ENCODE measurements around the gene HIBCH. TPM values are rescaled to one million over a fixed set of nuclear protein-coding genes. Genes with fewer than 3 reads are reported as not detected.

HIBCH gene
- total RNA-seq, 1 donor from 2014 or later, result 38.8 TPM

- TF ChIP-seq CTCF (IDR thresholded peaks at IDR 0.05) (no peak), EZH2phosphoT487 (IDR thresholded peaks at IDR 0.05) (no peak)
- Mint-ChIP-seq H3K4me1 (no peaks in the 10 kb centered on the region), H3K4me3 (no peak overlapping the region), H3K9me3 (no peaks in the 10 kb centered on the region), H3K27me3 (ENCODE audit: insufficient read depth, low read depth) (peaks cover 4% of the 10 kb centered on the region), H3K27ac (no peak overlapping the region), H3K36me3 (peaks cover 21% of the 10 kb centered on the region)
- H3K9ac ChIP-seq, result no peak overlapping the region
- DNase-seq (ENCODE audit: low spot score), result no peak
- no peaks in the 10 kb centered on the region for H3K79me2 ChIP-seq (ENCODE audit: low read depth)
- H3K27me3 ChIP-seq, result no peaks in the 10 kb centered on the region
- no peak overlapping the region for H2AFZ ChIP-seq (replicated peaks)
- no peaks in the 10 kb centered on the region for H3K36me3 ChIP-seq
- no peak overlapping the region for H3K4me3 ChIP-seq
- no peaks in the 10 kb centered on the region for H3K9me3 ChIP-seq (ENCODE audit: low read depth)
- H3K4me1 ChIP-seq, result no peaks in the 10 kb centered on the region
- no peaks in the 10 kb centered on the region for H3F3A ChIP-seq (ENCODE audit: low read depth)
- no peak overlapping the region for H3K4me2 ChIP-seq
- H3K27ac ChIP-seq, result no peak overlapping the region
- H4K20me1 ChIP-seq (ENCODE audit: low read depth), result no peaks in the 10 kb centered on the region
Observed at GRCh38 chr2:190197143-190197720, 122.4 kb downstream of the HIBCH start.

GRCh38 chr2:190190507-190191162 lies 129.0 kb downstream of the HIBCH start:
- H3K79me2 ChIP-seq (ENCODE audit: low read depth), result no peaks in the 10 kb centered on the region
- H3K27ac ChIP-seq, result no peak overlapping the region
- H2AFZ ChIP-seq (replicated peaks), result no peak overlapping the region
- no peak overlapping the region for H3K4me2 ChIP-seq
- no peak overlapping the region for H3K9ac ChIP-seq
- Mint-ChIP-seq H3K9me3 (no peaks in the 10 kb centered on the region), H3K36me3 (peaks cover 2% of the 10 kb centered on the region), H3K27ac (no peak overlapping the region), H3K27me3 (ENCODE audit: insufficient read depth, low read depth) (no peaks in the 10 kb centered on the region), H3K4me1 (no peaks in the 10 kb centered on the region), H3K4me3 (no peak overlapping the region)
- H3K36me3 ChIP-seq, result no peaks in the 10 kb centered on the region
- H4K20me1 ChIP-seq (ENCODE audit: low read depth), result no peaks in the 10 kb centered on the region
- no peaks in the 10 kb centered on the region for H3K27me3 ChIP-seq
- TF ChIP-seq CTCF (IDR thresholded peaks at IDR 0.05) (no peak), EZH2phosphoT487 (IDR thresholded peaks at IDR 0.05) (no peak), EZH2 (IDR thresholded peaks at IDR 0.05) (no peak)
- H3K9me3 ChIP-seq (ENCODE audit: low read depth), result no peaks in the 10 kb centered on the region
- H3F3A ChIP-seq (ENCODE audit: low read depth), result no peaks in the 10 kb centered on the region
- no peaks in the 10 kb centered on the region for H3K4me1 ChIP-seq
- no peak overlapping the region for H3K4me3 ChIP-seq
- no peak for DNase-seq (ENCODE audit: low spot score)

DNA sequence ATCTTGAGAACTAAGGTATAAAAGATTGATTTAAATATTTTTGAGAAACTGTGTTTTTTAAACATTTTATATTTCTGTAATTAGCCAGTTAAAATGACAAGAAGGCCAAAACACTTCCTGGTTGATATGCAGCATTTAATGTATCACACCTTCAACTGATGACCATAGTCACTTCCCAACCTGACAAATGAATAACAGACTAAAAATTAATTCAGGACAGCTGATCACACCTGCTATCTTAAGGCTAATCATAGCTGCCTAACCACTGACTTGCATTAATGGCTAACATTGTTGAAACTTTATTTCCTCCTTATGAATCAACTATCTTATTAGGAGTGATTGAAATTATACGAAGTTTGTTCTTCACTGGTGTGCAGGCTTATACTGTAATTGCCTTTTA lies 131.3 kb downstream of the HIBCH start:
- H3F3A ChIP-seq (ENCODE audit: low read depth), result no peaks in the 10 kb centered on the region
- H3K79me2 ChIP-seq (ENCODE audit: low read depth), result no peaks in the 10 kb centered on the region
- no peak for DNase-seq (ENCODE audit: low spot score)
- no peak overlapping the region for H3K4me3 ChIP-seq
- Mint-ChIP-seq H3K27ac (no peak overlapping the region), H3K4me3 (no peak overlapping the region), H3K36me3 (peaks cover 2% of the 10 kb centered on the region), H3K9me3 (no peaks in the 10 kb centered on the region), H3K4me1 (no peaks in the 10 kb centered on the region), H3K27me3 (ENCODE audit: insufficient read depth, low read depth) (no peaks in the 10 kb centered on the region)
- H3K4me1 ChIP-seq, result no peaks in the 10 kb centered on the region
- H3K27me3 ChIP-seq, result no peaks in the 10 kb centered on the region
- no peak overlapping the region for H3K9ac ChIP-seq
- H4K20me1 ChIP-seq (ENCODE audit: low read depth), result no peaks in the 10 kb centered on the region
- no peak overlapping the region for H2AFZ ChIP-seq (replicated peaks)
- H3K27ac ChIP-seq, result no peak overlapping the region
- no peaks in the 10 kb centered on the region for H3K36me3 ChIP-seq
- H3K4me2 ChIP-seq, result no peak overlapping the region
- H3K9me3 ChIP-seq (ENCODE audit: low read depth), result no peaks in the 10 kb centered on the region
- TF ChIP-seq CTCF (IDR thresholded peaks at IDR 0.05), result no peak
- no peak for TF ChIP-seq EZH2 (IDR thresholded peaks at IDR 0.05)
- no peak for TF ChIP-seq EZH2phosphoT487 (IDR thresholded peaks at IDR 0.05)
